ENCODE measurements around the gene SEC62.

The SEC62 gene

GRCh38 chr3:169948559-169949448, 17.8 kb upstream of the SEC62 start:
- H3K4me1 ChIP-seq (ENCODE audit: control insufficient read depth, insufficient read depth, low read length), result peaks cover 11% of the 10 kb centered on the region
- H3K9me3 ChIP-seq (ENCODE audit: control insufficient read depth, low read length), result no peaks in the 10 kb centered on the region
- H3K36me3 ChIP-seq (ENCODE audit: control insufficient read depth, insufficient read depth, low read length), result no peaks in the 10 kb centered on the region
- H3K9ac ChIP-seq (ENCODE audit: low read length), result no peak overlapping the region
- H3K27me3 ChIP-seq (ENCODE audit: control insufficient read depth, insufficient read depth, low read length), result no peaks in the 10 kb centered on the region
- no peak overlapping the region for H3K4me3 ChIP-seq (ENCODE audit: low read length)

- H3K36me3 ChIP-seq (ENCODE audit: control insufficient read depth, insufficient read depth, low read length), result no peaks in the 10 kb centered on the region
- no peak overlapping the region for H3K4me3 ChIP-seq (ENCODE audit: low read length)
- peaks cover 11% of the 10 kb centered on the region for H3K4me1 ChIP-seq (ENCODE audit: control insufficient read depth, insufficient read depth, low read length)
- no peaks in the 10 kb centered on the region for H3K9me3 ChIP-seq (ENCODE audit: control insufficient read depth, low read length)
- no peaks in the 10 kb centered on the region for H3K27me3 ChIP-seq (ENCODE audit: control insufficient read depth, insufficient read depth, low read length)
- H3K9ac ChIP-seq (ENCODE audit: low read length), result no peak overlapping the region
Observed at GRCh38 chr3:169952045-169952444, 14.6 kb upstream of the SEC62 start.

- peaks cover 5% of the 10 kb centered on the region for H3K4me1 ChIP-seq (ENCODE audit: control insufficient read depth, insufficient read depth, low read length)
- H3K36me3 ChIP-seq (ENCODE audit: control insufficient read depth, insufficient read depth, low read length), result no peaks in the 10 kb centered on the region
- no peaks in the 10 kb centered on the region for H3K27me3 ChIP-seq (ENCODE audit: control insufficient read depth, insufficient read depth, low read length)
- H3K9ac ChIP-seq (ENCODE audit: low read length), result no peak overlapping the region
- H3K4me3 ChIP-seq (ENCODE audit: low read length), result no peak overlapping the region
- H3K9me3 ChIP-seq (ENCODE audit: control insufficient read depth, low read length), result no peaks in the 10 kb centered on the region
Observed at GRCh38 chr3:169953462-169954141, 13.0 kb upstream of the SEC62 start.

GRCh38 chr3:169954142-169954756, 12.4 kb upstream of the SEC62 start:
- no peak overlapping the region for H3K9ac ChIP-seq (ENCODE audit: low read length)
- no peaks in the 10 kb centered on the region for H3K36me3 ChIP-seq (ENCODE audit: control insufficient read depth, insufficient read depth, low read length)
- H3K4me3 ChIP-seq (ENCODE audit: low read length), result no peak overlapping the region
- no peaks in the 10 kb centered on the region for H3K4me1 ChIP-seq (ENCODE audit: control insufficient read depth, insufficient read depth, low read length)
- no peaks in the 10 kb centered on the region for H3K9me3 ChIP-seq (ENCODE audit: control insufficient read depth, low read length)
- H3K27me3 ChIP-seq (ENCODE audit: control insufficient read depth, insufficient read depth, low read length), result no peaks in the 10 kb centered on the region

- Histone ChIP-seq H3K9me3 (ENCODE audit: control insufficient read depth, low read length) (no peaks in the 10 kb centered on the region), H3K9ac (ENCODE audit: low read length) (no peak overlapping the region), H3K27me3 (ENCODE audit: control insufficient read depth, insufficient read depth, low read length) (no peaks in the 10 kb centered on the region), H3K4me3 (ENCODE audit: low read length) (no peak overlapping the region), H3K4me1 (ENCODE audit: control insufficient read depth, insufficient read depth, low read length) (no peaks in the 10 kb centered on the region), H3K36me3 (ENCODE audit: control insufficient read depth, insufficient read depth, low read length) (no peaks in the 10 kb centered on the region)
Observed at GRCh38 chr3:169955406-169955805, 11.2 kb upstream of the SEC62 start.

- Histone ChIP-seq H3K4me3 (ENCODE audit: low read length) (no peak overlapping the region), H3K9ac (ENCODE audit: low read length) (no peak overlapping the region), H3K36me3 (ENCODE audit: control insufficient read depth, insufficient read depth, low read length) (no peaks in the 10 kb centered on the region), H3K4me1 (ENCODE audit: control insufficient read depth, insufficient read depth, low read length) (peaks cover 15% of the 10 kb centered on the region), H3K9me3 (ENCODE audit: control insufficient read depth, low read length) (no peaks in the 10 kb centered on the region), H3K27me3 (ENCODE audit: control insufficient read depth, insufficient read depth, low read length) (no peaks in the 10 kb centered on the region)
Observed at GRCh38 chr3:169964176-169964575, 2.4 kb upstream of the SEC62 start.

- H3K4me1 ChIP-seq (ENCODE audit: control insufficient read depth, insufficient read depth, low read length), result peaks cover 15% of the 10 kb centered on the region
Observed at GRCh38 chr3:169965562-169966427, 812 bp upstream of the SEC62 start.

GRCh38 chr3:169966951-169967915, 626 bp downstream of the SEC62 start:
- no peaks in the 10 kb centered on the region for H3K9me3 ChIP-seq (ENCODE audit: control insufficient read depth, low read length)
- no peaks in the 10 kb centered on the region for H3K36me3 ChIP-seq (ENCODE audit: control insufficient read depth, insufficient read depth, low read length)
- H3K27me3 ChIP-seq (ENCODE audit: control insufficient read depth, insufficient read depth, low read length), result no peaks in the 10 kb centered on the region
- H3K4me3 ChIP-seq (ENCODE audit: low read length), result peak overlapping the region; percentile 85
- peak overlapping the region; percentile 85 for H3K9ac ChIP-seq (ENCODE audit: low read length)
- H3K4me1 ChIP-seq (ENCODE audit: control insufficient read depth, insufficient read depth, low read length), result peaks cover 18% of the 10 kb centered on the region

More at GRCh38 chr3:169965562-169966427, 812 bp upstream of the SEC62 start:
- Histone ChIP-seq H3K9ac (ENCODE audit: low read length) (peak overlapping the region; percentile 85), H3K4me3 (ENCODE audit: low read length) (peak overlapping the region; percentile 85), H3K36me3 (ENCODE audit: control insufficient read depth, insufficient read depth, low read length) (no peaks in the 10 kb centered on the region), H3K27me3 (ENCODE audit: control insufficient read depth, insufficient read depth, low read length) (no peaks in the 10 kb centered on the region), H3K9me3 (ENCODE audit: control insufficient read depth, low read length) (no peaks in the 10 kb centered on the region)

- Histone ChIP-seq H3K9me3 (ENCODE audit: control insufficient read depth, low read length) (no peaks in the 10 kb centered on the region), H3K27me3 (ENCODE audit: control insufficient read depth, insufficient read depth, low read length) (no peaks in the 10 kb centered on the region), H3K9ac (ENCODE audit: low read length) (peak overlapping the region; percentile 85), H3K4me1 (ENCODE audit: control insufficient read depth, insufficient read depth, low read length) (peaks cover 18% of the 10 kb centered on the region), H3K36me3 (ENCODE audit: control insufficient read depth, insufficient read depth, low read length) (no peaks in the 10 kb centered on the region), H3K4me3 (ENCODE audit: low read length) (no peak overlapping the region)
Observed at GRCh38 chr3:169968224-169968885, 1.7 kb downstream of the SEC62 start.

GRCh38 chr3:169969174-169970095, 2.8 kb downstream of the SEC62 start:
- no peak overlapping the region for H3K4me3 ChIP-seq (ENCODE audit: low read length)
- no peak overlapping the region for H3K9ac ChIP-seq (ENCODE audit: low read length)
- H3K36me3 ChIP-seq (ENCODE audit: control insufficient read depth, insufficient read depth, low read length), result no peaks in the 10 kb centered on the region
- H3K9me3 ChIP-seq (ENCODE audit: control insufficient read depth, low read length), result no peaks in the 10 kb centered on the region
- H3K27me3 ChIP-seq (ENCODE audit: control insufficient read depth, insufficient read depth, low read length), result no peaks in the 10 kb centered on the region
- peaks cover 18% of the 10 kb centered on the region for H3K4me1 ChIP-seq (ENCODE audit: control insufficient read depth, insufficient read depth, low read length)
